HG03460 (cell line): Measurements from ENCODE around the gene NR2F6.
A peak's percentile ranks its signal among the peaks of the same experiment; 100 is the strongest.

Source experiments
- ATAC-seq: cut with Tn5 transposase; IDR thresholded peaks from one replicate; pipeline ENCODE4 v1.9.1; 2021; ENCODE audit not compliant: unreplicated experiment

The NR2F6 gene

GRCh38 chr19:17240062-17240752, 5.5 kb downstream of the NR2F6 start:
- ATAC-seq = no peak

GRCh38 chr19:17237747-17238706, 7.7 kb downstream of the NR2F6 start:
- no peak for ATAC-seq

GRCh38 chr19:17236811-17237543, 8.7 kb downstream of the NR2F6 start:
- no peak for ATAC-seq

GRCh38 chr19:17235971-17236777, 9.5 kb downstream of the NR2F6 start:
- no peak for ATAC-seq

GRCh38 chr19:17235300-17235970, 10.3 kb downstream of the NR2F6 start:
- ATAC-seq = peak; percentile 63

GRCh38 chr19:17234911-17235299, 10.8 kb downstream of the NR2F6 start:
- ATAC-seq = peak; percentile 58

- no peak for ATAC-seq
Observed at GRCh38 chr19:17232258-17232657, 13.5 kb downstream of the NR2F6 start.

- ATAC-seq = no peak
Observed at GRCh38 chr19:17229890-17230289, 15.8 kb downstream of the NR2F6 start.

GRCh38 chr19:17227798-17228367, 17.8 kb downstream of the NR2F6 start:
- ATAC-seq = no peak

- ATAC-seq = peak; percentile 87
Observed at GRCh38 chr19:17226002-17226933, 19.5 kb downstream of the NR2F6 start, which contains the start of gene OCEL1. TSS of gene OCEL1 (plus strand) at chr19:17226226. CDS start at chr19:17226248, 22 bp downstream.

- ATAC-seq = no peak
Observed at GRCh38 chr19:17225053-17225452, 20.7 kb downstream of the NR2F6 start.

GRCh38 chr19:17220207-17220758, 25.4 kb downstream of the NR2F6 start:
- no peak for ATAC-seq

- ATAC-seq = no peak
Observed at GRCh38 chr19:17219286-17219685, 26.4 kb downstream of the NR2F6 start.

- no peak for ATAC-seq
Observed at GRCh38 chr19:17216058-17216670, 29.6 kb downstream of the NR2F6 start.

GRCh38 chr19:17215127-17215971, 30.4 kb downstream of the NR2F6 start, which contains the start of gene USE1:
TSS of gene USE1 (plus strand) at chr19:17215357. CDS start at chr19:17215406, 49 bp downstream.
- ATAC-seq = peak; percentile 80

- no peak for ATAC-seq
Observed at GRCh38 chr19:17214508-17215126, 31.1 kb downstream of the NR2F6 start.
